ENCODE results near the gene ZNF575.

DNA sequence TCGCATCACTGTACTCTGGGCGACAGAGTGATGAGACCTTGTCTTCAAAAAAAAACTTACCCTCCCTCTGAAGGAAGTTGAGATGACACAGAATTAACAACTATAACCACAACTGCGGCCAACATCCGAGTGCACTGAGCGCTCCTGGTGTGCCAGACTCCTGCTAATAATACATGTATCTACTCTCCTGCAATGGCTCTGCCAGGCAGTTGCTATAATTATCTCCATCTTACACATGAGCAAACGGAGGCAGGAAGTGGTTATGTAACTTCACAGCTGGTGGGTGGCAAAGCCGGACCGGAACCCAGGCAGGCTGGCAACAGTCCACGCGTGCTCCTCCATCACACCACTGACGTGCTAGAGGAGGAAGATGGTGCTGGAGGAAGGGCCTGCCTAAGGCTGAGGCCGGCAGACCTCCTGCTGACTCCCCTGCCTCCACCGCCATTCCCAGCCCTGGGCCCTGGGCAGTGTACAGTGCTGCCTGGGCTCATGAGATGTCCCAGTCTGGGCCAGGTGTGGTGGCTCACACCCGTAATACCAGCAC is 29.8 kb downstream of the ZNF575 start:
- TF ChIP-seq EP300 (conservative IDR thresholded peaks at IDR 0.05; ENCODE audit: poor library complexity, severe bottlenecking) (no peak), MXI1 (conservative IDR thresholded peaks at IDR 0.05; ENCODE audit: poor library complexity, severe bottlenecking) (no peak), EZH2 (IDR thresholded peaks at IDR 0.05; ENCODE audit: borderline replicate concordance, insufficient read depth, low read length, poor library complexity, severe bottlenecking) (no peak), RAD21 (conservative IDR thresholded peaks at IDR 0.05) (no peak)
- TF ChIP-seq, protein P1, sequence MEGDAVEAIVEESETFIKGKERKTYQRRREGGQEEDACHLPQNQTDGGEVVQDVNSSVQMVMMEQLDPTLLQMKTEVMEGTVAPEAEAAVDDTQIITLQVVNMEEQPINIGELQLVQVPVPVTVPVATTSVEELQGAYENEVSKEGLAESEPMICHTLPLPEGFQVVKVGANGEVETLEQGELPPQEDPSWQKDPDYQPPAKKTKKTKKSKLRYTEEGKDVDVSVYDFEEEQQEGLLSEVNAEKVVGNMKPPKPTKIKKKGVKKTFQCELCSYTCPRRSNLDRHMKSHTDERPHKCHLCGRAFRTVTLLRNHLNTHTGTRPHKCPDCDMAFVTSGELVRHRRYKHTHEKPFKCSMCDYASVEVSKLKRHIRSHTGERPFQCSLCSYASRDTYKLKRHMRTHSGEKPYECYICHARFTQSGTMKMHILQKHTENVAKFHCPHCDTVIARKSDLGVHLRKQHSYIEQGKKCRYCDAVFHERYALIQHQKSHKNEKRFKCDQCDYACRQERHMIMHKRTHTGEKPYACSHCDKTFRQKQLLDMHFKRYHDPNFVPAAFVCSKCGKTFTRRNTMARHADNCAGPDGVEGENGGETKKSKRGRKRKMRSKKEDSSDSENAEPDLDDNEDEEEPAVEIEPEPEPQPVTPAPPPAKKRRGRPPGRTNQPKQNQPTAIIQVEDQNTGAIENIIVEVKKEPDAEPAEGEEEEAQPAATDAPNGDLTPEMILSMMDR (IDR thresholded peaks at IDR 0.05; ENCODE audit: poor library complexity, severe bottlenecking) = no peak
- TF ChIP-seq, protein P2, sequence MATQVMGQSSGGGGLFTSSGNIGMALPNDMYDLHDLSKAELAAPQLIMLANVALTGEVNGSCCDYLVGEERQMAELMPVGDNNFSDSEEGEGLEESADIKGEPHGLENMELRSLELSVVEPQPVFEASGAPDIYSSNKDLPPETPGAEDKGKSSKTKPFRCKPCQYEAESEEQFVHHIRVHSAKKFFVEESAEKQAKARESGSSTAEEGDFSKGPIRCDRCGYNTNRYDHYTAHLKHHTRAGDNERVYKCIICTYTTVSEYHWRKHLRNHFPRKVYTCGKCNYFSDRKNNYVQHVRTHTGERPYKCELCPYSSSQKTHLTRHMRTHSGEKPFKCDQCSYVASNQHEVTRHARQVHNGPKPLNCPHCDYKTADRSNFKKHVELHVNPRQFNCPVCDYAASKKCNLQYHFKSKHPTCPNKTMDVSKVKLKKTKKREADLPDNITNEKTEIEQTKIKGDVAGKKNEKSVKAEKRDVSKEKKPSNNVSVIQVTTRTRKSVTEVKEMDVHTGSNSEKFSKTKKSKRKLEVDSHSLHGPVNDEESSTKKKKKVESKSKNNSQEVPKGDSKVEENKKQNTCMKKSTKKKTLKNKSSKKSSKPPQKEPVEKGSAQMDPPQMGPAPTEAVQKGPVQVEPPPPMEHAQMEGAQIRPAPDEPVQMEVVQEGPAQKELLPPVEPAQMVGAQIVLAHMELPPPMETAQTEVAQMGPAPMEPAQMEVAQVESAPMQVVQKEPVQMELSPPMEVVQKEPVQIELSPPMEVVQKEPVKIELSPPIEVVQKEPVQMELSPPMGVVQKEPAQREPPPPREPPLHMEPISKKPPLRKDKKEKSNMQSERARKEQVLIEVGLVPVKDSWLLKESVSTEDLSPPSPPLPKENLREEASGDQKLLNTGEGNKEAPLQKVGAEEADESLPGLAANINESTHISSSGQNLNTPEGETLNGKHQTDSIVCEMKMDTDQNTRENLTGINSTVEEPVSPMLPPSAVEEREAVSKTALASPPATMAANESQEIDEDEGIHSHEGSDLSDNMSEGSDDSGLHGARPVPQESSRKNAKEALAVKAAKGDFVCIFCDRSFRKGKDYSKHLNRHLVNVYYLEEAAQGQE (IDR thresholded peaks at IDR 0.05; ENCODE audit: borderline replicate concordance) = no peak
